Measurements from ENCODE around the gene GTF2F2. TPM values are rescaled to one million over a fixed set of nuclear protein-coding genes. Genes with fewer than 3 reads are reported as not detected.

GTF2F2 gene
- total and polyA plus RNA-seq, 2 donors (not counting 1 experiment from before 2014, with no cell fraction given), result 5.9 to 19.6 TPM

DNA sequence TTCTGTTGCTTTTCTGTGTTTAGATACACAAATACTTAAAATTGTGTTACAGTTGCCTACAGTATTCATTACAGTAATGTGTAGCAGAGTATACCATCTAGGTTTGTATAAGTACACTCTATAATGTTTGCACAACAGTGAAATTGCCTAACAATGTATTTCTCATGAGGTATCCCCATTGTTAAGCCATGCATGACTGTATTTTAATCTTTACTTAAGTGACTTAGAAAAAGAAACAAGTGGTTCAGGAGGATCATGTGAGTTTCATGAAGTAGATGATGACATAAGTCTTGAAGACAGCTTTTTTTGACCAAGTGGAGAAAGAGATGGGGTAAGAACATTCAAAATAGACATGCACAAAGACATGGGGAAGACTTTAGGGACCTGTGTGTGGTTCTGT is 88.9 kb downstream of the GTF2F2 start:
- ChIA-PET CTCF (no interaction called here), POLR2A (no interaction called here)
- peaks cover 7% of the 10 kb centered on the region for H3K4me1 Mint-ChIP-seq
- no peak overlapping the region for H3K9ac ChIP-seq (ENCODE audit: low read length)
- H2AFZ ChIP-seq (ENCODE audit: insufficient read depth, low read depth, low read length, poor library complexity, severe bottlenecking), result no peak overlapping the region
- no peak overlapping the region for H3K27ac Mint-ChIP-seq
- no peak overlapping the region for H3K4me3 Mint-ChIP-seq
- H3K9me3 ChIP-seq (ENCODE audit: control extremely low read depth in 1 of 3, control insufficient read depth in 2 of 3, insufficient read depth in 1 of 3, low read length in 2 of 3), result no peaks in the 10 kb centered on the region
- peaks cover 3% of the 10 kb centered on the region for H3K79me2 ChIP-seq (ENCODE audit: control insufficient read depth, insufficient read depth, low read length)
- DNase-seq, result no peak
- no peaks in the 10 kb centered on the region for H3K27me3 Mint-ChIP-seq
- no peak for TF ChIP-seq EZH2 (IDR thresholded peaks at IDR 0.05; ENCODE audit: borderline replicate concordance, insufficient read depth, low read depth, low read length, poor library complexity, severe bottlenecking)
- TF ChIP-seq, protein P1, sequence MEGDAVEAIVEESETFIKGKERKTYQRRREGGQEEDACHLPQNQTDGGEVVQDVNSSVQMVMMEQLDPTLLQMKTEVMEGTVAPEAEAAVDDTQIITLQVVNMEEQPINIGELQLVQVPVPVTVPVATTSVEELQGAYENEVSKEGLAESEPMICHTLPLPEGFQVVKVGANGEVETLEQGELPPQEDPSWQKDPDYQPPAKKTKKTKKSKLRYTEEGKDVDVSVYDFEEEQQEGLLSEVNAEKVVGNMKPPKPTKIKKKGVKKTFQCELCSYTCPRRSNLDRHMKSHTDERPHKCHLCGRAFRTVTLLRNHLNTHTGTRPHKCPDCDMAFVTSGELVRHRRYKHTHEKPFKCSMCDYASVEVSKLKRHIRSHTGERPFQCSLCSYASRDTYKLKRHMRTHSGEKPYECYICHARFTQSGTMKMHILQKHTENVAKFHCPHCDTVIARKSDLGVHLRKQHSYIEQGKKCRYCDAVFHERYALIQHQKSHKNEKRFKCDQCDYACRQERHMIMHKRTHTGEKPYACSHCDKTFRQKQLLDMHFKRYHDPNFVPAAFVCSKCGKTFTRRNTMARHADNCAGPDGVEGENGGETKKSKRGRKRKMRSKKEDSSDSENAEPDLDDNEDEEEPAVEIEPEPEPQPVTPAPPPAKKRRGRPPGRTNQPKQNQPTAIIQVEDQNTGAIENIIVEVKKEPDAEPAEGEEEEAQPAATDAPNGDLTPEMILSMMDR (IDR thresholded peaks at IDR 0.05), result no peak
- no peak for ATAC-seq (ENCODE audit: low read depth)
- peaks cover 5 to 26% of the 10 kb centered on the region in 2 experiments for H3K36me3 ChIP-seq (replicated peaks in 1 of 2; ENCODE audit: control extremely low read depth in 1 of 2, control insufficient read depth in 1 of 2, extremely low read depth in 1 of 2, insufficient read depth in 2 of 2, low read length in 1 of 2)
- intact Hi-C loops (cut with micrococcal nuclease), result no loop called here
- H3K27me3 ChIP-seq (replicated peaks in 1 of 4; ENCODE audit: control extremely low read depth in 1 of 4, control insufficient read depth in 3 of 4, insufficient read depth in 4 of 4, low read length in 3 of 4), result no peaks in the 10 kb centered on the region
- no peaks in the 10 kb centered on the region for H3K4me1 ChIP-seq (ENCODE audit: control insufficient read depth in 2 of 2, insufficient read depth in 2 of 2, low read length in 2 of 2)
- no peak overlapping the region for H3K4me3 ChIP-seq (ENCODE audit: control extremely low read depth in 1 of 5, extremely low read depth in 1 of 5, insufficient read depth in 1 of 5, low read depth in 2 of 5, low read length in 4 of 5)
- H3K4me2 ChIP-seq (replicated peaks; ENCODE audit: low read depth, low read length, poor library complexity, severe bottlenecking), result no peak overlapping the region
- H4K20me1 ChIP-seq (ENCODE audit: control insufficient read depth, insufficient read depth, low read length, poor library complexity, severe bottlenecking), result no peaks in the 10 kb centered on the region
- no peak overlapping the region for H3K27ac ChIP-seq (ENCODE audit: low read length in 2 of 2)
- no peaks in the 10 kb centered on the region for H3K9me3 Mint-ChIP-seq (ENCODE audit: insufficient read depth)

DNA sequence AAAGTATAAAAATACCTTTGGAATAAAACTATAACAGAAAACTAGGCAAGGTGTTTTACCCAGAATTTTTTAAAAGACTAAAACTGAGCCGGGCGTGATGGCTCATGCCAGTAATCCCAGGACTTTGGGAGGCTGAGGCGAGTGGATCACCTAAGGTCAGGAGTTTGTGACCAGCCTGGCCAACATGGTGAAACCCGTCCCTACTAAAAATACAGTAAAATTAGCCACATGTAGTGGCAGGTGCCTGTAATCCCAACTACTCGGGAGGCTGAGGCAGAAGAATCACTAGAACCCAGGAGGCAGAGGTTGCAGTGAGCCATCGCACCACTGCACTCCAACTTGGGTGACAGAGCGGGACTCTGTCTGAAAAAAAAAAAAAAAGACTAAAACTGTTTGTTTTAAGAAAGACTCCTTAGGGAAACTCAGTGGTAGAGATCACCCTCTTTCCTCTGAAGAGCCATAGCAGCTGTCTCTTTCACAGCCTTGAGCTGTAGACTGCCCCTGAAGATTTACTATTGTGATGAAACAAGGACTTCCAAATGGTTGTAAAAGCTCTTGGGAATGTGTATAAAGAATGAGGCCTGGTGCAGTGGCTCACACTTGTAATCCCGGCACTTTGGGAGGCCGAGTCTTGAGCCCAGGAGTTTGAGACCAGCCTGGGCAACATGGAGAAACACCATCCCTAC is 95.2 kb downstream of the GTF2F2 start:
- no peaks in the 10 kb centered on the region for H3K27me3 ChIP-seq (replicated peaks in 1 of 4; ENCODE audit: control extremely low read depth in 1 of 4, control insufficient read depth in 3 of 4, insufficient read depth in 4 of 4, low read length in 3 of 4)
- no peak for ATAC-seq (ENCODE audit: low read depth)
- H3K4me2 ChIP-seq (replicated peaks; ENCODE audit: low read depth, low read length, poor library complexity, severe bottlenecking), result no peak overlapping the region
- Mint-ChIP-seq H3K27ac (no peak overlapping the region), H3K9me3 (ENCODE audit: insufficient read depth) (no peaks in the 10 kb centered on the region), H3K4me3 (no peak overlapping the region), H3K27me3 (no peaks in the 10 kb centered on the region), H3K4me1 (peaks cover 10% of the 10 kb centered on the region)
- no peaks in the 10 kb centered on the region for H4K20me1 ChIP-seq (ENCODE audit: control insufficient read depth, insufficient read depth, low read length, poor library complexity, severe bottlenecking)
- H3K4me3 ChIP-seq (ENCODE audit: control extremely low read depth in 1 of 5, extremely low read depth in 1 of 5, insufficient read depth in 1 of 5, low read depth in 2 of 5, low read length in 4 of 5), result no peak overlapping the region
- intact Hi-C loops (cut with micrococcal nuclease), result no loop called here
- no peaks in the 10 kb centered on the region for H3K4me1 ChIP-seq (ENCODE audit: control insufficient read depth in 2 of 2, insufficient read depth in 2 of 2, low read length in 2 of 2)
- peaks cover 5% of the 10 kb centered on the region in 2 experiments for H3K36me3 ChIP-seq (replicated peaks in 1 of 2; ENCODE audit: control extremely low read depth in 1 of 2, control insufficient read depth in 1 of 2, extremely low read depth in 1 of 2, insufficient read depth in 2 of 2, low read length in 1 of 2)
- ChIA-PET POLR2A (no interaction called here), CTCF (no interaction called here)
- H3K79me2 ChIP-seq (ENCODE audit: control insufficient read depth, insufficient read depth, low read length), result peaks cover 5% of the 10 kb centered on the region
- H3K9ac ChIP-seq (ENCODE audit: low read length), result no peak overlapping the region
- H3K9me3 ChIP-seq (ENCODE audit: control extremely low read depth in 1 of 3, control insufficient read depth in 2 of 3, insufficient read depth in 1 of 3, low read length in 2 of 3), result no peaks in the 10 kb centered on the region
- H3K27ac ChIP-seq (ENCODE audit: low read length in 2 of 2), result no peak overlapping the region
- H2AFZ ChIP-seq (ENCODE audit: insufficient read depth, low read depth, low read length, poor library complexity, severe bottlenecking), result no peak overlapping the region
- 96% methylated on average over 7 of the region's 9 CpGs for WGBS (ENCODE audit: insufficient coverage)
- no peak for DNase-seq
- TF ChIP-seq, protein P1 (IDR thresholded peaks at IDR 0.05), result no peak
- TF ChIP-seq EZH2 (IDR thresholded peaks at IDR 0.05; ENCODE audit: borderline replicate concordance, insufficient read depth, low read depth, low read length, poor library complexity, severe bottlenecking), result no peak
